GM21367 (cell line): ENCODE results near the gene LRRC8A.
"Not testable (repeated sequence)": the region's sequence is repeated elsewhere in the genome, so short reads cannot be mapped to it uniquely, and the experiment has no call there.

Source experiments
- ATAC-seq: cut with Tn5 transposase; IDR thresholded peaks from one replicate; pipeline ENCODE4 v1.9.1; 2021; ENCODE audit not compliant: unreplicated experiment

The LRRC8A gene

DNA sequence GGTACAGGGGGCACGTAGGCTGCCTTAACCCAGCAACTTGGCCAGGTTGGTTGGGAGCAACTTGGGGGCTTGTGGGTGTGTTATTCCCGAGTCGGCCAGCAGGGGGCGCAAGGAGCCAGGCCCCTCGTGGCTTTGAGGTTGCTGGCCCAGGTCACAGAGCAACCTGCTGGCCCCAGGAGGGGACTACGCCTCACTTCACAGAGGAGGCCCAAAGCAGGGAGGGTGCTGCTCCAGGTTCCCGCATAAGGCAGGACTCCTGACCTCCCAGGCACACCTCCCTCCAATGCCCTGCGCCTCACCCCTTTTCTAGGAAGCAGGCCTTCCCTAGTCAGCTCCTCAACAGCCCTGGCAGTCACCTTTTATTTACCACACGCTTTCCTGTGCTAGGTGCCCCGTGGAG is 18.3 kb upstream of the LRRC8A start:
- no peak for ATAC-seq

- ATAC-seq: no peak
Observed at GRCh38 chr9:128870128-128870940, 11.6 kb upstream of the LRRC8A start.

DNA sequence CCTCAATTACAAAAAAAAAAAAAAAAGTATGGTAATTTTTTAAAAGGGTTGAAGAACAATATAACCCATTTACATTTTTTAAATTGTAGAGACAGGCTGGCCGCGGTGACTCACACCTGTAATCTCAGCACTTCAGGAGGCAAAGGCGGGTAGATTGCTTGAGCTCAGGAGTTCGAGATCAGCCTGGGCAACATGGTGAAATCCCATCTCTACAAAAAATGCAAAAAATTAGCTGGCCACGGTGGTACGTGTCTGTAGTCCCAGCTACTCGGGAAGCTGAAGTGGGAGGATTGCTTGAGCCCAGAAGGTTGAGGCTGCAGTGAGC is 11.0 kb upstream of the LRRC8A start:
- ATAC-seq: not testable (repeated sequence)

DNA sequence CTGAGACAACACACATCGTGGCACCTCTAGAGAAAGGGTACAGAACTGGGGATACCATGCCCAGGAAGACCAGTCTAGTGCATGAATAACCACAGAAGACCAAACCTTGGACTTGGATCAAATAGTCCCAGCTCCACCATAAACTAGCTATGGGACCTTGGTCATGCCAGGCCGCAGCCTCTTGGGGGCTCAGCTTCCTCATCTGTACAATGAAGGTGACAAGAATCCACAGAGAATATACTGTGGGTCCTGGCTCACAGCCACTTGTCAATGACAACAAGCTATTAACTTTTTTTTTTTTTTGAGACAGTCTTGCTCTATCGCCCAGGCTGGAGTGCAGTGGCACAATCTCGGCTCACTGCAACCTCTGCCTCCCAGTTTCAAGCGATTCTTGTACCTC is 4.1 kb upstream of the LRRC8A start:
- no peak for ATAC-seq

DNA sequence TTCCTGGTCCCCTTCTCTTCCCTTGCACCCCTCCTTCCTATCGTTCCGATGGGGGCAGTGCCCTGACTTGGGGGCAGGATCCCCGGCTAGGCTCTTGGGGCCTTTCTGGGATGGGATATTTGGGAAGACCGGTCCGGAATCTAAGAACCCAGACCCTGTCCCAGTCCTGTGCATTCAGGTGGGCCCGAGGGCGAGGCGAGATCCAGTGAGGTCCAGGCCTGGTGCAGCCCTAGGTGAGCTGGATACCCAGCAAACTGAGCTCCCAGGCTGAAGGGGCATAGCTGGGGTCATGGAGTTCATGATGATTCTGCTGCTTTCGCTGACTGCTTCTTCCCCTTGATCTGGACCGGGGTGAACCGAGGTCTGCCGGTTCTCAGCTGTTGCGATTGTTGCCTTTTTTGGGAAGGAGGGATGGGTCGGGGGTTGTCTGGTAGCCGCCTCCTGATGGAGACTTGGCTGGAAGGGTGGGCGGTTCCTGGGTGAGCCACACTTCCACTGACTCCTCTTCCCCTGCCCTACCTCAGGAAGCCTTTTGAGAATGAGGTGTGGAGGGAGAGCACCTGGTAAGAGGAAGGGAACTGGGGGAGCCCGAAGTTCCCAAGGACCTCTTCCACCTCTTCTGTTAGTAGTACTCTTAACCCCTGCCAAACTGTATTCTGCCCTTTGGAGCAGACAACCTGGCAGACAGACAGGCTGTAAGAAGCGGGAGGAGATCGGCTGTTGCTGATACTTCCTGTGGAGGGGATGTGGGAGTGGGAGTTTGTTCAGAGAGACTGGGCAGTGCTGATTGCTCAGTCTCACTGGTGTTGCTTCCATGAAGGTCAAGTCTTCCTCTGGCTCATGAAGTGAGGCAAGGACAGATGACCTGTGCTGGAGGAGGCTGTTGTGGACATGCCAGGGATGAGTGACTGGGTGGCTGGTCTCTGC is 1.0 kb downstream of the LRRC8A start:
- ATAC-seq: no peak

DNA sequence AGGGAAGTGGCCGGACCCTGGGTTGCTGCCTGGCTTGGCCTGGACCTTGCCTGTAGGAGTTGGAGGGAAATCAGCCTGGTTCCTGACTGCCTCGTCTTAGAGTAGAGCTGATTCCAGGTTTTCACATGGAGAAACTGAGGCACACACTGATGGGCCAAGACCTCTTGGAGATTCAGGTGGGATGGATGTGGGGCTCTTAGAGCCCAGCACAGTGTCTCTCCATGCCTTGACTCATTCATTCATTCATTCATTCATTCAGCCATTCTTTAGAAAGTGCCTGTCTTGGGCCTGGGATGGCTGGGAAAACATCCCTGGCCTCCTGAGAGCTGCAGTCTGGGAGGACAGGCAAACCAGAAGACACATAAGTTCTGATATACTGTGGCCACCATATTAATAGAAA is 2.2 kb downstream of the LRRC8A start:
- no peak for ATAC-seq

- no peak for ATAC-seq
Observed at GRCh38 chr9:128885376-128885775, 3.4 kb downstream of the LRRC8A start.

- ATAC-seq: no peak
Observed at GRCh38 chr9:128885798-128886197, 3.9 kb downstream of the LRRC8A start.

GRCh38 chr9:128886211-128886891 is 4.4 kb downstream of the LRRC8A start:
- ATAC-seq: no peak

GRCh38 chr9:128887049-128887448 is 5.1 kb downstream of the LRRC8A start:
- ATAC-seq: no peak

DNA sequence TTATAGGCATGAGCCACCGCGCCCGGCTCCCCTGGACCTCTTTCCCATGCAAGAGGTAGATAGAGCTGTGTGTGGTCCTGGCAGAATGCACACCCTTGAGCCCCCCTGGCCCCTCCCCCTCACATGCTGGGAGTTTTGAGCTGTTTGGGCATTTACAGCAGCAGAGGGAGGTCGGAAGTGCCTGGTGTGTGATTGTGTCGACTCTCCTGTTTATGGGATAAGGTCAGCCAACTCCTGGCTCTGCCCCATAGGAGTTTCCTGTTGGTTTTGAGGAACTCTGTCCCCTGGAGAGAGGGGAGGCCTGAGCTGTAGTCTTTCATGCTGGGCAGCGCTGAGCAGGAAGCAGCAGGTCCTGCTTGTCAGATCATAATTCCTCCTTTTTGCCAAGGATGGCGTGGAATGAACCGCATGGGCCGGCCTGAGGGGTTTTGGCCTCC is 6.0 kb downstream of the LRRC8A start:
- no peak for ATAC-seq

DNA sequence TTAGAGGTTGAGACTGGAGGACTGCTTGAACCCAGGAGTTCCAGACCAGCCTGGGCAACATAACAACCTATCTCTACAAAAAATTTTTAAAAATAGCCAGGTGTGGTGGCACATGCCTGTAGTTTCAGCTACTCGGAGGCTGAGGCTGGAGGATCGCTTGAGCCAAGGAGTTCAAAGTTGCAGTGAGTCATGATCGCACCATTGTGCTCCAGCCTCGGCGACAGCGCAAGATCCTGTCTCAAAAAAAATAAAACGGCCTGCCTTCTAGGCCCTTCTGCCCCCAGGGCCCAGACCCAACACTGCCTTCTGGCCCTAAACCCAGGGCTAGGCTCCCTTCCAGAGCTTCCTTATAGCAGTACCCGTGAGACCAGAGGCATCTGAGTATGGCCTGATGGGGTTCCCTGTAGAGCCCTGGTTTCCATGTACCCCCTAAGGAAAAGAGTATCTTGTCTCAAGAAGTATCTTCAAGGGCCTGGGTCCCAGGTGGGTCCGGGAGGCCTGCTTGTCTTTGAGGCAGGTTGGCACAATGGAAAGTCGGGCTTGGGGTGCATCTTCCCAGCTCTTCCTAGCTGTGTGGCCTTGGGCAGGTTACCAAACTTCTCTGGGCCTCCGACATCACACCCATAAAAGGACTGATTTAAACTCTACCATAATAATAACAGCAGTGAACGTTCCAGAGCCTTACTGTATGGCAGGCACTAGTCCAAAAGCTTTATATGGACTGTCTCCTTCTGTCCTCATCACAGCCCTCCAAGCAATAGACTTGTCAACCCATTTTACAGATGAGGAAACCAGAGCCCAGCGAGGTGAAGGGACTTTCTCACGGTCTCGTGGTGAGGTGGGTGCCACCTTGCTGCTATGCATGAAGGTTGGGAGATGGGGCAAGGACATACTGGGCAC is 9.6 kb downstream of the LRRC8A start:
- no peak for ATAC-seq

DNA sequence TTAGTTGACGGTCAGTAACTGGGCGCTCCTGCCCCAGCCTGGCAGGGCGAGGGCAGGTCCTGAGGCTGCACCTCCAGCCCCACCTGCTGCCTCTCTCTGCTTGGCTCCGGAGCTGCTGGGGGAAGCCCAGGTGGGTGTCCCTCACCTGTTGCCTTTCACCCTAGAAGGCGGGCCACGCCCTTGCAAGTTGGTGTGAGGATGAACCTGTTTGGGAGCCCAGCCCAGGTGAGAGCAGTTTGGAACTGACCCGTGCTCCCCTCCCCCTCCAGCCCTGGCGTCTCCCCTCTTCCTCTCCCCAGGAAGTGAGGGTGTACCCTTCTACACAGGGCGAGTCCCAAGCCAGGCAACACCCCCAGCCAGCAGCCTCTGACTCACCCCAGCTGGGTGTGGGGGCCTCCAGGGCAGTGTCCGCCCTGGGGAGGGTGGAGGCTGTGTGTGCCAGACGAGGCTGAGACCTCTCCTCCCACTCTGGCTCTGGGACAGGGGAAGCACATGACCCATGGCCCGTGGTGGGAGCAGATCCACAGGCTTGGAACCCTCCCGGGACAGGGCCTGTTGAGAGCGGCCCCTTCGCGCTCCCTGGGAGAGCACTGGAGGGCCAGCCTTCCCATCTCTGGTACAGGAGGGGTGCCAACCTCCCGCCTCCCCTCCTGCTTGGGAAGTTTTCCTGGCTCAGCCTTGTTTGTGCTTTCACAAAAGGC is 10.4 kb downstream of the LRRC8A start:
- ATAC-seq: no peak

GRCh38 chr9:128893354-128893753 is 11.4 kb downstream of the LRRC8A start:
- ATAC-seq: no peak

DNA sequence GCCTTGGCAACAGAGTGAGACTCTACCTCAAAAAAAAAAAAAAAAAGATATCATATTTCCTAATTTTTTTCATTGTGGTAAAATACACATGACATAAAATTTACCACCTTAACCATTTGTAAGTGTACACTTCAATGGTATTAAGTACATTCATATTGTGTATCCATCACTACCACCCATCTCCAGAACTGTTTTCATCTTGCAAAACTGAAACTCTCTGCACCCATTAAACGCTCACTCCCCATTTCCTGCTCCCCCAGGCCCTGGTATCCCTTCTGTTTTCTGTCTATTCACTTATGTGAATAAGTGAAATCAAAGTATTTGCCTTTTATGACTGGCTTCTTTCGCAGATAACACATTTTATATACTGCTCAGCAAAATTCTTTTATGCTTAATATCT is 12.8 kb downstream of the LRRC8A start:
- no peak for ATAC-seq

- ATAC-seq: no peak
Observed at GRCh38 chr9:128895556-128895955, 13.6 kb downstream of the LRRC8A start.

DNA sequence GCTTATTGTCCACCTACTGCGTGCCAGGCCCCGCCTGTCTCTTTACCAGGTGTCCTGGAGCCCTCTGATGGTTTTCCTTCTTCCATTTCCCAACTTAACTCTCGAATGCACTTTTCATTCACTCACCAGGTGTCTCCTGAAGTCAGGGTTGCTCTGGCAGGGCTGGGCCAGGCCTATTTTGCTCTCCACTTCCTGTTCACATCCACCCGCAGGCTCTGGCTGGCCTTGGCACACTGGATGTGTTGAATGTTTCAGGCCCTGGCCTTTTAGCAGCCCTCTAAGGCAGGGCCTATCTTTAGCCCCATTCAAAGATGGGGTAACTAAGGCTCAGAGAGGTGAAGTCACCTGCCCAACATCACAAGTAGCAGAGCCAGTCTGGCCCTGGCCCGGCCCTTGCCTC is 16.4 kb downstream of the LRRC8A start:
- no peak for ATAC-seq

DNA sequence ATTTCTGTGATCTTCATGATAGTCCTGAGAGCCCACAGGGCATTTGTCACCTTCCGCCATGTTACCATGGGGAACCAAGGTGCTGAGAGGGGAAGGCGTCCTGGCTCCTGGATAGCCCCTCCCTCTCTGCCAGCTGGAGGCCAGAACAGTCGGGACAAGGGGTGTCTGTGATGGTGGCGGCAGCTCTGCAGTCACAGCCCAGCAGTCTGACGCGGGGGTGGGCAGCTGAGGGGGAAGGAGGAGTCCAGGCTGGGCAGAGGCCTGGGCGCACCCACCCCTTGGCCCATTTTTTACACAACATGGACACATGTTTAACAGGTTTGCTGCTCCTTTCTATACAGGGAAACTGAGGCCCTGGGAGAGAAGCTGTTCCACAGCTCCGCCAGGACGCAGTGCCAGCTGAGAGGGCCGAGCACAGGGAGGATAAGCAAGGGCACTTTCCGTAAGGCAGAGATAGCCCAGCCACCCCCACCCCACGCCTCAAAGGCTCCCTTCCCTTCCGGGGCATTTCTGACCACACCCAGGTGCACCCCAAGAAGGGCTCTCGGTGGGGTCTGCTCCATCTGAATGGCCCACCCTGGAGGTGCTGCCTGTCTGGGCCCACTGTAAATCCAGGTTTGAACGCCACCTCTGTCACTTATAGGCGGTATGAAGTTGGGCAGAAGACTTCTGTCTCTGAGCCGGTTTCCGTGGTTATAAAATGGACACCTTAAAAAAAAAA is 17.1 kb downstream of the LRRC8A start:
- ATAC-seq: no peak

- no peak for ATAC-seq
Observed at GRCh38 chr9:128899566-128900322, 17.8 kb downstream of the LRRC8A start.
